HCT116 (cell line): ENCODE data around the gene DTNB. TPM values are rescaled to one million over a fixed set of nuclear protein-coding genes. Genes with fewer than 3 reads are reported as not detected.
"Not testable (repeated sequence)": the region's sequence is repeated elsewhere in the genome, so short reads cannot be mapped to it uniquely, and the experiment has no call there.

ENCODE experiments used
- ATAC-seq: fragments of 200-7000 bp; cut with Tn5 transposase; 2 replicates; pipeline ENCODE4 v1.9.1; 2020; ENCODE audit warnings: mild to moderate bottlenecking, moderate library complexity
- BruUV-seq: library from RNA; stranded (reverse); fragments of 400-500 nt; replicated peaks from 2 replicates; lab custom pipeline; 2021; lab: Mats Ljungman, UMichigan
- CTCF ChIA-PET: fragments of 300-600 bp; sonication (Branson Sonifier 250); formaldehyde crosslinking; loops from one replicate; lab custom pipeline; 2021; ENCODE audit warnings: antibody characterized with exemption; lab: Charles Lee
- POLR2A ChIA-PET: fragments of 300-600, 350-600 bp; sonication (Branson Sonifier 250); formaldehyde crosslinking; loops from one replicate; lab custom pipeline; 2021; ENCODE audit warnings: antibody characterized with exemption; lab: Charles Lee
- RAD21 ChIA-PET, 2 experiments: fragments of 300-600 bp; sonication (Branson Sonifier 250); formaldehyde crosslinking; loops; one replicate each; lab custom pipeline; 2023; ENCODE audit warnings: low total read pairs in 2 of 2; ENCODE audit not compliant: uncharacterized antibody in 2 of 2, unreplicated experiment in 2 of 2, low non-redundant PET in 1 of 2; lab: Charles Lee
- DNase-seq: peaks from one replicate; pipeline ENCODE4 v3.0.0-alpha.2; 2010; ENCODE audit warnings: low read depth, low spot score
- H2AFZ ChIP-seq: fragments of 200-600 bp; shearing (Covaris generic), sonication (generic); 2 replicates; pipeline ENCODE4 v1.6.1; 2017; ENCODE audit warnings: low read depth, mixed run types, mixed read lengths, antibody characterized with exemption, low read length; ENCODE audit not compliant: poor library complexity, severe bottlenecking
- H3K27ac ChIP-seq: 2 replicates; pipeline ENCODE4 v1.5.1; 2012; ENCODE audit warnings: low read depth, low read length
- H3K27me3 ChIP-seq: fragments of 200-600 bp; sonication (generic); 2 replicates; pipeline ENCODE4 v1.6.1; 2016; ENCODE audit warnings: mixed run types, low read length, mixed read lengths; ENCODE audit not compliant: insufficient read depth
- H3K36me3 ChIP-seq, 2 experiments: fragments of 200-500 bp in 1 of 2; fragments of 200-600 bp in 1 of 2; sonication (Bioruptor generic) in 1 of 2; sonication (generic) in 1 of 2; 2 replicates each; pipeline versions ENCODE4 v1.5.1 to v1.6.1; 2014 to 2016; ENCODE audit warnings: low read length in 2 of 2, inconsistent platforms in 1 of 2, mixed read lengths in 1 of 2, mixed run types in 1 of 2; ENCODE audit not compliant: insufficient read depth in 2 of 2, control insufficient read depth in 1 of 2
- H3K4me1 ChIP-seq, 2 experiments: fragments of 200-600 bp in 1 of 2; sonication (generic) in 1 of 2; 2 replicates each; pipeline versions ENCODE4 v1.5.1 to v1.6.1; 2012 to 2017; ENCODE audit warnings: low read length in 2 of 2, inconsistent platforms in 1 of 2, mild to moderate bottlenecking in 1 of 2, mixed read lengths in 1 of 2, mixed run types in 1 of 2, moderate library complexity in 1 of 2; ENCODE audit not compliant: insufficient read depth in 2 of 2, control insufficient read depth in 1 of 2
- H3K4me2 ChIP-seq: fragments of 200-600 bp; sonication (generic); 2 replicates; pipeline ENCODE4 v1.6.1; 2017; ENCODE audit warnings: mixed run types, low read length, mixed read lengths
- H3K4me3 ChIP-seq, 2 experiments: fragments of 200-600 bp in 1 of 2; sonication (generic) in 1 of 2; replicated peaks in 1 of 2; 2 replicates each; pipeline ENCODE4 v1.5.1; 2011 to 2016; ENCODE audit warnings: low read length in 2 of 2, control low read depth in 1 of 2, low read depth in 1 of 2, mild to moderate bottlenecking in 1 of 2, mixed read lengths in 1 of 2, mixed run types in 1 of 2
- H3K79me2 ChIP-seq: fragments of 200-600 bp; sonication (generic); 2 replicates; pipeline ENCODE4 v1.6.1; 2017; ENCODE audit warnings: mild to moderate bottlenecking, mixed run types, low read length, moderate library complexity, mixed read lengths; ENCODE audit not compliant: insufficient read depth
- H3K9ac ChIP-seq: fragments of 200-600 bp; sonication (generic); 2 replicates; pipeline ENCODE4 v1.6.1; 2016; ENCODE audit warnings: low read length, mixed read lengths
- H3K9me2 ChIP-seq: fragments of 200-600 bp; sonication (generic), shearing (Covaris generic); 2 replicates; pipeline ENCODE4 v1.6.1; 2017; ENCODE audit warnings: mixed run types, mild to moderate bottlenecking, moderate library complexity; ENCODE audit not compliant: insufficient read depth
- H3K9me3 ChIP-seq, 2 experiments: fragments of 200-500 bp in 1 of 2; fragments of 200-600 bp in 1 of 2; sonication (Bioruptor generic) in 1 of 2; sonication (generic) in 1 of 2; 2 replicates each; pipeline ENCODE4 v1.6.1; 2014 to 2017; ENCODE audit warnings: low read length in 2 of 2, mixed read lengths in 2 of 2, inconsistent platforms in 1 of 2, low read depth in 1 of 2, mild to moderate bottlenecking in 1 of 2, mixed run types in 1 of 2, moderate library complexity in 1 of 2; ENCODE audit not compliant: control insufficient read depth in 1 of 2, insufficient read depth in 1 of 2
- H4K20me1 ChIP-seq: fragments of 200-600 bp; sonication (generic), shearing (Covaris generic); 2 replicates; pipeline ENCODE4 v1.6.1; 2017; ENCODE audit warnings: mixed run types, mild to moderate bottlenecking, moderate library complexity; ENCODE audit not compliant: insufficient read depth
- CBX3 ChIP-seq: IDR thresholded peaks from 2 replicates; pipeline ENCODE4 v1.6.1; 2012; ENCODE audit warnings: low read depth
- CEBPB ChIP-seq: IDR thresholded peaks from 2 replicates; pipeline ENCODE4 v1.6.1; 2012; ENCODE audit warnings: low read depth
- EGR1 ChIP-seq: IDR thresholded peaks from 2 replicates; pipeline ENCODE4 v1.6.1; 2012; ENCODE audit warnings: low read depth
- ELF1 ChIP-seq: IDR thresholded peaks from 2 replicates; pipeline ENCODE4 v1.6.1; 2012; ENCODE audit warnings: low read depth, borderline replicate concordance
- EZH2 ChIP-seq: fragments of 200-600 bp; sonication (generic); IDR thresholded peaks from 2 replicates; pipeline ENCODE4 v1.6.1; 2017; ENCODE audit warnings: antibody characterized with exemption, mixed run types
- EZH2phosphoT487 ChIP-seq: fragments of 200-600 bp; IDR thresholded peaks from 2 replicates; pipeline ENCODE4 v1.6.1; 2018; ENCODE audit warnings: antibody characterized with exemption, borderline replicate concordance
- FOSL1 ChIP-seq: IDR thresholded peaks from 2 replicates; pipeline ENCODE4 v1.6.1; 2012; ENCODE audit warnings: low read depth
- JUND ChIP-seq: IDR thresholded peaks from 2 replicates; pipeline ENCODE4 v1.6.1; 2012
- MAX ChIP-seq: IDR thresholded peaks from 2 replicates; pipeline ENCODE4 v1.6.1; 2012
- POLR2A ChIP-seq: IDR thresholded peaks from 2 replicates; pipeline ENCODE4 v1.7.0; 2011; ENCODE audit warnings: borderline replicate concordance; ENCODE audit not compliant: insufficient read depth, insufficient read length; ENCODE audit errors: extremely low read depth
- RAD21 ChIP-seq: IDR thresholded peaks from 2 replicates; pipeline ENCODE4 v1.6.1; 2012; ENCODE audit warnings: low read depth, mild to moderate bottlenecking
- REST ChIP-seq: IDR thresholded peaks from 2 replicates; pipeline ENCODE4 v1.6.1; 2012; ENCODE audit warnings: low read depth
- SIN3A ChIP-seq: IDR thresholded peaks from 2 replicates; pipeline ENCODE4 v1.6.1; 2012; ENCODE audit warnings: low read depth
- SP1 ChIP-seq: IDR thresholded peaks from 2 replicates; pipeline ENCODE4 v1.6.1; 2012; ENCODE audit warnings: low read depth
- TCF7L2 ChIP-seq: IDR thresholded peaks from 2 replicates; pipeline ENCODE4 v1.7.0; 2011; ENCODE audit warnings: borderline replicate concordance, inconsistent platforms; ENCODE audit not compliant: insufficient read depth, insufficient read length; ENCODE audit errors: extremely low read depth
- YY1 ChIP-seq: IDR thresholded peaks from 2 replicates; pipeline ENCODE4 v1.6.1; 2011; ENCODE audit warnings: low read length, low read depth, moderate library complexity, mild to moderate bottlenecking; ENCODE audit not compliant: insufficient replicate concordance; ENCODE audit errors: extremely low read depth
- ZBTB33 ChIP-seq: IDR thresholded peaks from 2 replicates; pipeline ENCODE4 v1.6.1; 2011; ENCODE audit warnings: mild to moderate bottlenecking, low read length, moderate library complexity; ENCODE audit not compliant: insufficient replicate concordance; ENCODE audit errors: extremely low read depth
- ZFX ChIP-seq: fragments of 450-650 bp; IDR thresholded peaks from 2 replicates; pipeline ENCODE4 v1.6.1; 2017
- intact Hi-C: fragments of 100-400 bp; cut with micrococcal nuclease; formaldehyde crosslinking; loops from 2 replicates; pipeline ENCODE4 v1.10.0; 2022
- total RNA-seq: library from RNA; stranded (reverse); gene quantifications from one replicate; pipeline ENCODE4 v1.2.1, GENCODE V29; 2021; ENCODE audit not compliant: unreplicated experiment

DTNB gene
- total RNA-seq, 1 experiment from 2014 or later: 30.2 TPM

GRCh38 chr2:25551316-25551715 lies 122.1 kb downstream of the DTNB start:
- Histone ChIP-seq H3K36me3 (no peaks in the 10 kb centered on the region), H3K27me3 (no peaks in the 10 kb centered on the region), H3K79me2 (no peaks in the 10 kb centered on the region), H3K9ac (no peak overlapping the region), H3K4me3 (no peak overlapping the region), H3K27ac (no peak overlapping the region), H4K20me1 (no peaks in the 10 kb centered on the region), H3K4me1 (peaks cover 4 to 12% of the 10 kb centered on the region in 2 experiments), H2AFZ (no peak overlapping the region), H3K4me2 (no peak overlapping the region), H3K9me2 (no peaks in the 10 kb centered on the region), H3K9me3 (no peaks in the 10 kb centered on the region)
- CTCF ChIA-PET: no interaction called here
- DNase-seq (no peak), ATAC-seq (no peak)
- RAD21 ChIA-PET: no interaction called here
- POLR2A ChIA-PET: no interaction called here
- TF ChIP-seq MAX (no peak), TCF7L2 (no peak), CEBPB (no peak), YY1 (no peak), EZH2phosphoT487 (no peak), ZBTB33 (no peak), ELF1 (no peak), SP1 (no peak), EGR1 (no peak), FOSL1 (no peak), ZFX (no peak), EZH2 (no peak), REST (no peak), CBX3 (no peak), SIN3A (no peak), POLR2A (no peak), RAD21 (no peak), JUND (no peak)
- no TSS peak for BruUV-seq
- intact Hi-C loops: no loop called here

GRCh38 chr2:25549571-25549970 lies 123.8 kb downstream of the DTNB start:
- POLR2A ChIA-PET, BruUV-seq: not testable (repeated sequence)

More at GRCh38 chr2:25549571-25549970, 123.8 kb downstream of the DTNB start:
- H3K9me2 ChIP-seq, H4K20me1 ChIP-seq, intact Hi-C loops, CTCF ChIA-PET, DNase-seq, RAD21 ChIA-PET, H3K36me3 ChIP-seq, H3K9me3 ChIP-seq, H3K27ac ChIP-seq, H3K79me2 ChIP-seq, H2AFZ ChIP-seq, ATAC-seq, H3K27me3 ChIP-seq, H3K4me2 ChIP-seq, H3K4me3 ChIP-seq, H3K9ac ChIP-seq: not testable (repeated sequence)
- H3K4me1 ChIP-seq: peaks cover 4 to 12% of the 10 kb centered on the region in 2 experiments
